HPDE6-E6E7 (cell line): ENCODE data around the gene UQCRH.
A peak's percentile ranks its signal among the peaks of the same experiment; 100 is the strongest.
"Not testable (repeated sequence)": the region's sequence is repeated elsewhere in the genome, so short reads cannot be mapped to it uniquely, and the experiment has no call there.

Experiments
- DNase-seq: peaks from one replicate; pipeline ENCODE4 v3.0.0; 2011; ENCODE audit warnings: missing footprints; ENCODE audit errors: extremely low spot score

The UQCRH gene

GRCh38 chr1:46300673-46301405 is 2.7 kb upstream of the UQCRH start:
- DNase-seq: no peak

GRCh38 chr1:46301406-46301807 is 2.1 kb upstream of the UQCRH start:
- no peak for DNase-seq

- DNase-seq: peak; percentile 33
Observed at GRCh38 chr1:46301808-46302640, 1.5 kb upstream of the UQCRH start.

- DNase-seq: no peak
Observed at GRCh38 chr1:46302641-46303037, 859 bp upstream of the UQCRH start.

GRCh38 chr1:46303872-46304326 is 401 bp downstream of the UQCRH start:
- no peak for DNase-seq

GRCh38 chr1:46306159-46306530 is 2.6 kb downstream of the UQCRH start:
- DNase-seq: no peak

GRCh38 chr1:46309401-46310159 is 6.1 kb downstream of the UQCRH start:
- DNase-seq: no peak

GRCh38 chr1:46310321-46310720 is 6.8 kb downstream of the UQCRH start:
- no peak for DNase-seq

- no peak for DNase-seq
Observed at GRCh38 chr1:46315669-46316403, 12.3 kb downstream of the UQCRH start.

GRCh38 chr1:46317323-46317722 is 13.8 kb downstream of the UQCRH start:
- no peak for DNase-seq

- not testable (repeated sequence) for DNase-seq
Observed at GRCh38 chr1:46319301-46319700, 15.8 kb downstream of the UQCRH start.

GRCh38 chr1:46319960-46320914 is 16.7 kb downstream of the UQCRH start:
- not testable (repeated sequence) for DNase-seq

- not testable (repeated sequence) for DNase-seq
Observed at GRCh38 chr1:46322191-46322590, 18.7 kb downstream of the UQCRH start.

- DNase-seq: not testable (repeated sequence)
Observed at GRCh38 chr1:46325285-46326076, 22.0 kb downstream of the UQCRH start.

GRCh38 chr1:46328182-46328581 is 24.7 kb downstream of the UQCRH start:
- DNase-seq: not testable (repeated sequence)

- DNase-seq: not testable (repeated sequence)
Observed at GRCh38 chr1:46329807-46330206, 26.3 kb downstream of the UQCRH start.

- not testable (repeated sequence) for DNase-seq
Observed at GRCh38 chr1:46330381-46330780, 26.9 kb downstream of the UQCRH start.

- DNase-seq: not testable (repeated sequence)
Observed at GRCh38 chr1:46331786-46332540, 28.5 kb downstream of the UQCRH start.
